Stimulated activated naive CD8-positive, alpha-beta T cell treated with anti-CD3 and anti-CD28 coated beads, Interleukin-15, amount 100 ng/mL, for 72 hours (primary cell): ENCODE data around the gene KCNT1.
A peak's percentile ranks its signal among the peaks of the same experiment; 100 is the strongest.

Source experiments
- ATAC-seq: fragments of 150-1000 bp; cut with Tn5 transposase; 2 replicates; pipeline ENCODE4 v1.10.0; 2021; ENCODE audit warnings: mild to moderate bottlenecking, moderate library complexity
- DNase-seq, 2 donors: peaks; one replicate each; pipeline ENCODE4 v3.0.0; 2021 to 2022
- H3K27ac Mint-ChIP-seq, 2 donors: one replicate each; pipeline ENCODE4 v1.8.0; 2022; ENCODE audit warnings: mild to moderate bottlenecking in 2 of 2, mixed read lengths in 2 of 2, moderate library complexity in 2 of 2
- H3K27me3 Mint-ChIP-seq: one replicate; pipeline ENCODE4 v1.8.0; 2022; ENCODE audit warnings: mixed read lengths
- H3K4me1 Mint-ChIP-seq: one replicate; pipeline ENCODE4 v1.8.0; 2022; ENCODE audit warnings: mild to moderate bottlenecking, mixed read lengths
- H3K4me3 Mint-ChIP-seq, 2 donors: one replicate each; pipeline ENCODE4 v1.8.0; 2022; ENCODE audit warnings: mild to moderate bottlenecking in 2 of 2, mixed read lengths in 2 of 2, moderate library complexity in 1 of 2
- H3K9me3 Mint-ChIP-seq, 2 donors: one replicate each; pipeline ENCODE4 v1.8.0; 2022; ENCODE audit warnings: mixed read lengths in 2 of 2

Gene KCNT1

GRCh38 chr9:135701959-135702721, at the start of gene KCNT1:
TSS of gene KCNT1 (plus strand) at chr9:135702185. CDS start at chr9:135702259, 74 bp downstream.
- ATAC-seq (peak; percentile 59), DNase-seq (peak; percentile 39 to 71)
- H3K9me3 Mint-ChIP-seq: no peaks in the 10 kb centered on the region
- no peaks in the 10 kb centered on the region for H3K4me1 Mint-ChIP-seq
- no peak within 1 kb of the TSS for H3K27ac Mint-ChIP-seq
- H3K27me3 Mint-ChIP-seq: peaks cover 45% of the 10 kb centered on the region
- no peak within 1 kb of the TSS for H3K4me3 Mint-ChIP-seq

- no peak for DNase-seq
- Mint-ChIP-seq H3K4me3 (no peak overlapping the region), H3K4me1 (no peaks in the 10 kb centered on the region), H3K27me3 (peaks cover 12% of the 10 kb centered on the region), H3K27ac (no peak overlapping the region), H3K9me3 (peaks cover 3 to 4% of the 10 kb centered on the region in 2 donors)
- ATAC-seq: no peak
These were observed 46.7 kb upstream of the KCNT1 start for GRCh38 chr9:135655317-135655716.

- no peak overlapping the region for H3K27ac Mint-ChIP-seq
- H3K9me3 Mint-ChIP-seq: no peaks in the 10 kb centered on the region
- H3K4me3 Mint-ChIP-seq: no peak overlapping the region
- no peak for DNase-seq
- H3K4me1 Mint-ChIP-seq: no peaks in the 10 kb centered on the region
- no peak for ATAC-seq
- peaks cover 12% of the 10 kb centered on the region for H3K27me3 Mint-ChIP-seq
These were observed 44.6 kb upstream of the KCNT1 start for GRCh38 chr9:135657416-135657815.

GRCh38 chr9:135659252-135659651, 42.7 kb upstream of the KCNT1 start:
- no peaks in the 10 kb centered on the region for H3K9me3 Mint-ChIP-seq
- peaks cover 12% of the 10 kb centered on the region for H3K27me3 Mint-ChIP-seq
- ATAC-seq (no peak), DNase-seq (no peak)
- H3K27ac Mint-ChIP-seq: no peak overlapping the region
- no peak overlapping the region for H3K4me3 Mint-ChIP-seq
- H3K4me1 Mint-ChIP-seq: no peaks in the 10 kb centered on the region

- ATAC-seq: no peak
- Mint-ChIP-seq H3K4me3 (no peak overlapping the region), H3K4me1 (no peaks in the 10 kb centered on the region), H3K9me3 (no peaks in the 10 kb centered on the region), H3K27ac (no peak overlapping the region), H3K27me3 (peaks cover 12% of the 10 kb centered on the region)
- no peak for DNase-seq
These were observed 41.6 kb upstream of the KCNT1 start for GRCh38 chr9:135660407-135660806.

- H3K27me3 Mint-ChIP-seq: peaks cover 8% of the 10 kb centered on the region
- ATAC-seq (no peak), DNase-seq (no peak)
- no peak overlapping the region for H3K27ac Mint-ChIP-seq
- H3K4me3 Mint-ChIP-seq: no peak overlapping the region
- no peaks in the 10 kb centered on the region for H3K9me3 Mint-ChIP-seq
- no peaks in the 10 kb centered on the region for H3K4me1 Mint-ChIP-seq
These were observed 40.0 kb upstream of the KCNT1 start for GRCh38 chr9:135661816-135662560.

- no peak for DNase-seq
- Mint-ChIP-seq H3K27me3 (peaks cover 8% of the 10 kb centered on the region), H3K27ac (no peak within 1 kb of the TSS), H3K4me3 (no peak within 1 kb of the TSS), H3K4me1 (no peaks in the 10 kb centered on the region), H3K9me3 (no peaks in the 10 kb centered on the region)
- no peak for ATAC-seq
These were observed 39.1 kb upstream of the KCNT1 start, which contains the start of gene LCN9 for GRCh38 chr9:135662758-135663450. TSS of gene LCN9 (plus strand) at chr9:135663309. CDS start at chr9:135663322, 13 bp downstream.

GRCh38 chr9:135663451-135663770, 38.6 kb upstream of the KCNT1 start:
- Mint-ChIP-seq H3K9me3 (no peaks in the 10 kb centered on the region), H3K4me1 (no peaks in the 10 kb centered on the region), H3K27me3 (peaks cover 8% of the 10 kb centered on the region), H3K27ac (no peak overlapping the region), H3K4me3 (no peak overlapping the region)
- no peak for ATAC-seq
- DNase-seq: no peak

GRCh38 chr9:135663857-135664256, 38.1 kb upstream of the KCNT1 start:
- H3K4me1 Mint-ChIP-seq: no peaks in the 10 kb centered on the region
- no peak for ATAC-seq
- peaks cover 8% of the 10 kb centered on the region for H3K27me3 Mint-ChIP-seq
- H3K9me3 Mint-ChIP-seq: peaks cover 0 to 3% of the 10 kb centered on the region in 2 donors
- H3K4me3 Mint-ChIP-seq: no peak overlapping the region
- no peak for DNase-seq
- H3K27ac Mint-ChIP-seq: no peak overlapping the region

GRCh38 chr9:135664266-135664665, 37.7 kb upstream of the KCNT1 start:
- DNase-seq (no peak), ATAC-seq (no peak)
- Mint-ChIP-seq H3K27me3 (peaks cover 8% of the 10 kb centered on the region), H3K9me3 (peaks cover 0 to 7% of the 10 kb centered on the region in 2 donors), H3K4me1 (no peaks in the 10 kb centered on the region), H3K27ac (no peak overlapping the region), H3K4me3 (no peak overlapping the region)

- no peaks in the 10 kb centered on the region for H3K4me1 Mint-ChIP-seq
These were observed 36.9 kb upstream of the KCNT1 start for GRCh38 chr9:135664801-135665794.

GRCh38 chr9:135665795-135666189, 36.2 kb upstream of the KCNT1 start:
- Mint-ChIP-seq H3K9me3 (peaks cover 0 to 9% of the 10 kb centered on the region in 2 donors), H3K27ac (no peak overlapping the region), H3K4me3 (no peak overlapping the region), H3K27me3 (peaks cover 8% of the 10 kb centered on the region), H3K4me1 (no peaks in the 10 kb centered on the region)
- ATAC-seq (no peak), DNase-seq (no peak)

More at GRCh38 chr9:135664801-135665794, 36.9 kb upstream of the KCNT1 start:
- Mint-ChIP-seq H3K27me3 (peaks cover 8% of the 10 kb centered on the region), H3K4me3 (no peak overlapping the region), H3K27ac (no peak overlapping the region), H3K9me3 (peaks cover 0 to 9% of the 10 kb centered on the region in 2 donors)
- no peak for DNase-seq
- ATAC-seq: no peak

- peaks cover 8% of the 10 kb centered on the region for H3K27me3 Mint-ChIP-seq
- H3K9me3 Mint-ChIP-seq: peaks cover 0 to 9% of the 10 kb centered on the region in 2 donors
- ATAC-seq (no peak), DNase-seq (no peak)
- no peak overlapping the region for H3K27ac Mint-ChIP-seq
- H3K4me1 Mint-ChIP-seq: no peaks in the 10 kb centered on the region
- no peak overlapping the region for H3K4me3 Mint-ChIP-seq
These were observed 35.2 kb upstream of the KCNT1 start for GRCh38 chr9:135666534-135667462.

GRCh38 chr9:135667463-135668001, 34.5 kb upstream of the KCNT1 start:
- DNase-seq (no peak), ATAC-seq (no peak)
- no peaks in the 10 kb centered on the region for H3K4me1 Mint-ChIP-seq
- H3K27me3 Mint-ChIP-seq: peaks cover 8% of the 10 kb centered on the region
- no peak overlapping the region for H3K4me3 Mint-ChIP-seq
- H3K27ac Mint-ChIP-seq: no peak overlapping the region
- peaks cover 0 to 9% of the 10 kb centered on the region in 2 donors for H3K9me3 Mint-ChIP-seq
